ENCODE results near the gene CPTP. TPM values are rescaled to one million over a fixed set of nuclear protein-coding genes. Genes with fewer than 3 reads are reported as not detected.

Gene CPTP
- total RNA-seq, 6 experiments from 2014 or later, result 24.6 to 31.5 (median 26.6) TPM

GRCh38 chr1:1343811-1344421 is 19.3 kb downstream of the CPTP start:
- no peaks in the 10 kb centered on the region for H3K9me3 Mint-ChIP-seq
- peaks cover 11% of the 10 kb centered on the region for H3K36me3 Mint-ChIP-seq (ENCODE audit: low read depth)
- peaks cover 29% of the 10 kb centered on the region for H3K4me1 Mint-ChIP-seq (ENCODE audit: low read depth)
- no peak for TF ChIP-seq CTCF (IDR thresholded peaks at IDR 0.05)
- no peak for DNase-seq
- H3K4me3 Mint-ChIP-seq, result no peak overlapping the region
- peak overlapping the region; percentile 61 for H3K27ac Mint-ChIP-seq
- peaks cover 7% of the 10 kb centered on the region for H3K27me3 Mint-ChIP-seq (ENCODE audit: insufficient read depth)

GRCh38 chr1:1344655-1345361 is 20.2 kb downstream of the CPTP start:
- Mint-ChIP-seq H3K27ac (peak overlapping the region; percentile 89), H3K27me3 (ENCODE audit: insufficient read depth) (peaks cover 7% of the 10 kb centered on the region), H3K4me1 (ENCODE audit: low read depth) (peaks cover 29% of the 10 kb centered on the region), H3K4me3 (peak overlapping the region; percentile 64), H3K9me3 (no peaks in the 10 kb centered on the region), H3K36me3 (ENCODE audit: low read depth) (peaks cover 11% of the 10 kb centered on the region)
- DNase-seq, result peak; percentile 87
- peak; percentile 74 for TF ChIP-seq CTCF (IDR thresholded peaks at IDR 0.05)

- Mint-ChIP-seq H3K9me3 (no peaks in the 10 kb centered on the region), H3K4me3 (peak overlapping the region; percentile 91; the same call in 1 of the 2 replicates), H3K4me1 (ENCODE audit: low read depth) (peaks cover 29% of the 10 kb centered on the region), H3K27ac (peak overlapping the region; percentile 89), H3K27me3 (ENCODE audit: insufficient read depth) (peaks cover 7% of the 10 kb centered on the region), H3K36me3 (ENCODE audit: low read depth) (peaks cover 10% of the 10 kb centered on the region)
- no peak for TF ChIP-seq CTCF (IDR thresholded peaks at IDR 0.05)
- no peak for DNase-seq
Observed at GRCh38 chr1:1345384-1345783, 20.8 kb downstream of the CPTP start.

GRCh38 chr1:1345860-1346500 is 21.4 kb downstream of the CPTP start:
- peak overlapping the region; percentile 89 for H3K27ac Mint-ChIP-seq
- H3K4me3 Mint-ChIP-seq, result peak overlapping the region; percentile 91

GRCh38 chr1:1346501-1346890 is 21.9 kb downstream of the CPTP start:
- Mint-ChIP-seq H3K27me3 (ENCODE audit: insufficient read depth) (peaks cover 5% of the 10 kb centered on the region), H3K4me1 (ENCODE audit: low read depth) (peaks cover 29% of the 10 kb centered on the region), H3K27ac (peak overlapping the region; percentile 89), H3K4me3 (peak overlapping the region; percentile 91), H3K36me3 (ENCODE audit: low read depth) (no peaks in the 10 kb centered on the region), H3K9me3 (no peaks in the 10 kb centered on the region)
- no peak for TF ChIP-seq CTCF (IDR thresholded peaks at IDR 0.05)
- no peak for DNase-seq

More at GRCh38 chr1:1345860-1346500, 21.4 kb downstream of the CPTP start:
- Mint-ChIP-seq H3K36me3 (ENCODE audit: low read depth) (peaks cover 4% of the 10 kb centered on the region), H3K27me3 (ENCODE audit: insufficient read depth) (peaks cover 5% of the 10 kb centered on the region), H3K4me1 (ENCODE audit: low read depth) (peaks cover 29% of the 10 kb centered on the region), H3K9me3 (no peaks in the 10 kb centered on the region)
- TF ChIP-seq CTCF (IDR thresholded peaks at IDR 0.05), result no peak
- no peak for DNase-seq

Measured in HFFc6 (cell line).